Pancreas (tissue), 10 donors: Measurements from ENCODE around the gene ASS1. TPM values are rescaled to one million over a fixed set of nuclear protein-coding genes. Genes with fewer than 3 reads are reported as not detected.

ENCODE experiments used
- ATAC-seq, 4 donors: fragments of 200-7000 bp; cut with Tn5 transposase; one replicate each; pipeline versions ENCODE4 v1.8.0 to v1.9.1; 2020; ENCODE audit warnings: mild to moderate bottlenecking in 4 of 4, moderate library complexity in 4 of 4
- DNase-seq, 6 donors: peaks; one replicate each; pipeline ENCODE4 v3.0.0-alpha.2; 2020
- FAIRE-seq: peaks from 2 replicates; lab custom pipeline; 2012; peaks lifted over from hg19 to GRCh38; lab: Jason Lieb, UNC
- H3K27ac ChIP-seq, 4 donors: fragments of 200-600 bp; sonication (generic); 1 replicate in 3 of 4; 2 replicates in 1 of 4; pipeline versions ENCODE4 v1.5.0 to v1.8.0; 2020
- H3K27me3 ChIP-seq, 4 donors: fragments of 200-600 bp; one replicate each; pipeline ENCODE4 v1.8.0; 2021
- H3K36me3 ChIP-seq, 3 donors: fragments of 200-600 bp; sonication (generic) in 1 of 3; one replicate each; pipeline versions ENCODE4 v1.5.0 to v1.8.0; 2020 to 2021
- H3K4me1 ChIP-seq, 3 donors: fragments of 200-600 bp; one replicate each; pipeline ENCODE4 v1.8.0; 2021
- H3K4me3 ChIP-seq, 4 donors: fragments of 200-600 bp; sonication (generic) in 2 of 4; one replicate each; pipeline versions ENCODE4 v1.5.0 to v1.8.0; 2020 to 2021
- H3K9me3 ChIP-seq, 4 donors: fragments of 200-600 bp; one replicate each; pipeline ENCODE4 v1.8.0; 2021
- WGBS, 2 donors: extraction: QIAGEN DNeasy Blood & Tissue Kit; methylation state at CpG; one replicate each; pipeline ENCODE4 v1.1.7; 2013; 5-methylcytosine and 5-hydroxymethylcytosine counted together
- intact Hi-C, 3 donors: fragments of 100-400 bp; cut with DNase I; formaldehyde crosslinking; loops; one replicate each; pipeline versions ENCODE4 v1.11.1 to v1.14.2; 2022
- polyA plus RNA-seq, 2 donors: library from polyadenylated mRNA; stranded (reverse); fragments of 200-250 nt; gene quantifications; one replicate each; pipeline ENCODE4 v1.2.3, GENCODE V29; 2013
- total RNA-seq, 6 donors: library from RNA; stranded (reverse); fragmentation: NEBNext Ultra II Directional in 4 of 6; extraction: Animal tissue kit (Norgen Biotek cat#: 25700) in 4 of 6; gene quantifications; one replicate each; pipeline versions ENCODE4 v1.2.1 to v1.2.4, GENCODE V29; 2021 to 2023
- TF ChIP-seq, protein P1 (sequence below), 4 donors: fragments of 200-600 bp; sonication (generic) in 3 of 4; IDR thresholded peaks; one replicate each; pipeline versions ENCODE4 v1.5.0 to v1.8.0; 2021; ENCODE audit warnings: antibody characterized with exemption in 4 of 4
- donor health status: healthy with polysubstance abuse.
- donor health status: DM: no; HTN: no; CAD: no; lungs with moderate emphysema.
- donor health status: DM: no; HTN: no; CAD: no.
- donor health status: control.
- donor health status: control.
- donor health status: Bipolar disorder and iron deficiency.
- donor health status: DM: yes; HTN: yes; CAD: no.
- donor health status: DM: no; HTN: no; CAD: no.
- donor health status: DM: no; HTN: no; CAD: no.
- donor health status: DM: yes; HTN: yes; CAD: no.

Gene ASS1
- total and polyA plus RNA-seq, 8 donors = 19.3 to 71.4 (median 27.1) TPM

GRCh38 chr9:130458804-130459067 lies 14.0 kb downstream of the ASS1 start:
- DNase-seq = no peak
- Histone ChIP-seq H3K9me3 (no peaks in the 10 kb centered on the region), H3K4me1 (peaks cover 0 to 4% (median 1%) of the 10 kb centered on the region in 3 donors), H3K36me3 (no peaks in the 10 kb centered on the region), H3K27ac (no peak overlapping the region), H3K27me3 (no peaks in the 10 kb centered on the region), H3K4me3 (no peak overlapping the region)
- TF ChIP-seq, protein P1, sequence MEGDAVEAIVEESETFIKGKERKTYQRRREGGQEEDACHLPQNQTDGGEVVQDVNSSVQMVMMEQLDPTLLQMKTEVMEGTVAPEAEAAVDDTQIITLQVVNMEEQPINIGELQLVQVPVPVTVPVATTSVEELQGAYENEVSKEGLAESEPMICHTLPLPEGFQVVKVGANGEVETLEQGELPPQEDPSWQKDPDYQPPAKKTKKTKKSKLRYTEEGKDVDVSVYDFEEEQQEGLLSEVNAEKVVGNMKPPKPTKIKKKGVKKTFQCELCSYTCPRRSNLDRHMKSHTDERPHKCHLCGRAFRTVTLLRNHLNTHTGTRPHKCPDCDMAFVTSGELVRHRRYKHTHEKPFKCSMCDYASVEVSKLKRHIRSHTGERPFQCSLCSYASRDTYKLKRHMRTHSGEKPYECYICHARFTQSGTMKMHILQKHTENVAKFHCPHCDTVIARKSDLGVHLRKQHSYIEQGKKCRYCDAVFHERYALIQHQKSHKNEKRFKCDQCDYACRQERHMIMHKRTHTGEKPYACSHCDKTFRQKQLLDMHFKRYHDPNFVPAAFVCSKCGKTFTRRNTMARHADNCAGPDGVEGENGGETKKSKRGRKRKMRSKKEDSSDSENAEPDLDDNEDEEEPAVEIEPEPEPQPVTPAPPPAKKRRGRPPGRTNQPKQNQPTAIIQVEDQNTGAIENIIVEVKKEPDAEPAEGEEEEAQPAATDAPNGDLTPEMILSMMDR (IDR thresholded peaks at IDR 0.05) = no peak
- no peak for FAIRE-seq
- no peak for ATAC-seq
- 60% methylated on average over 5 of the region's 5 CpGs for WGBS, 2 donors
- intact Hi-C loops = no loop called here

DNA sequence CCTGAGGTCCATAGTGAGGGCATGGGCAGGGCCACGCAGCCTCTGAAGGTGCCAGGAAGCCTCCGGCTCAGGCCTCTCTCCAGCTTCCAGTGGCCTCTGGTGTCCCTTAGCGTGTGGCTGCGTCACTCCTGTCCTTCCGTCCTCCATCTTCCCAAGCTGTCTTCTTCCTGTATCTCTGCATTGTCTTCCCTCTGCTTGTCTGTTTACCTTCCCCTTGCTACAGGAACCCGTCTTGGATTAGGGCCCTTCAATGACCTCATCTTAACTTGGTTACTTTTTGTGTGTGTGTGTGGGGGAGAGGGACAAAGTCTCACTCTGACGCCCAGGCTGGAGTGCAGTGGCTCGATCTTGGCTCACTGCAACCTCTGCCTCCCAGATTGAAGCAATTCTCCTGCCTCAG lies 14.4 kb downstream of the ASS1 start:
- FAIRE-seq = no peak
- intact Hi-C loops = no loop called here
- 78 to 81% methylated on average over 8 of the region's 8 CpGs for WGBS, 2 donors

GRCh38 chr9:130459941-130460669 lies 15.3 kb downstream of the ASS1 start:
- Histone ChIP-seq H3K36me3 (no peaks in the 10 kb centered on the region), H3K4me3 (no peak overlapping the region), H3K4me1 (no peaks in the 10 kb centered on the region), H3K9me3 (no peaks in the 10 kb centered on the region), H3K27me3 (no peaks in the 10 kb centered on the region), H3K27ac (no peak overlapping the region)
- intact Hi-C loops = loop anchor here in 2 of 3 donors (2.0 kb wide), 1 partner anchor 223 kb away; no protein-coding TSS in a partner anchor
- no peak for ATAC-seq
- 78 to 85% methylated on average over 11 of the region's 11 CpGs for WGBS, 2 donors
- no peak for FAIRE-seq
- TF ChIP-seq, protein P1 (IDR thresholded peaks at IDR 0.05) = no peak
- DNase-seq = peak in 2 of 6 donors; percentile 17 to 38

More for the DNA sequence above, 14.4 kb downstream of the ASS1 start:
- ATAC-seq (no peak), DNase-seq (peak in 1 of 6 donors; percentile 31)
- Histone ChIP-seq H3K27ac (no peak overlapping the region), H3K27me3 (no peaks in the 10 kb centered on the region), H3K9me3 (no peaks in the 10 kb centered on the region), H3K36me3 (no peaks in the 10 kb centered on the region), H3K4me3 (no peak overlapping the region), H3K4me1 (no peaks in the 10 kb centered on the region)
- TF ChIP-seq, protein P1 (IDR thresholded peaks at IDR 0.05) = no peak

GRCh38 chr9:130461218-130461630 lies 16.5 kb downstream of the ASS1 start:
- ATAC-seq (peak; percentile 64 to 93 (median 85)), FAIRE-seq (no peak), DNase-seq (peak; percentile 32 to 91 (median 70))
- H3K4me1 ChIP-seq = no peaks in the 10 kb centered on the region
- H3K4me3 ChIP-seq = no peak overlapping the region
- TF ChIP-seq, protein P1 (IDR thresholded peaks at IDR 0.05) = peak; percentile 86 to 95 (median 94)
- H3K27me3 ChIP-seq = no peaks in the 10 kb centered on the region
- H3K36me3 ChIP-seq = no peaks in the 10 kb centered on the region
- H3K27ac ChIP-seq = no peak overlapping the region
- WGBS, 2 donors = 16 to 21% methylated on average over 18 to 22 of the region's 22 CpGs
- intact Hi-C loops = loop anchor here in 2 of 3 donors (2.0 kb wide), 1 partner anchor 222 kb away; no protein-coding TSS in a partner anchor
- H3K9me3 ChIP-seq = no peaks in the 10 kb centered on the region

- Histone ChIP-seq H3K27me3 (no peaks in the 10 kb centered on the region), H3K4me3 (no peak overlapping the region), H3K36me3 (no peaks in the 10 kb centered on the region), H3K4me1 (no peaks in the 10 kb centered on the region), H3K9me3 (no peaks in the 10 kb centered on the region), H3K27ac (no peak overlapping the region)
- DNase-seq (peak in 2 of 6 donors; percentile 17 to 43), ATAC-seq (no peak), FAIRE-seq (no peak)
- TF ChIP-seq, protein P1 (IDR thresholded peaks at IDR 0.05) = no peak
- 80 to 90% methylated on average over 11 of the region's 11 CpGs for WGBS, 2 donors
- intact Hi-C loops = loop anchor here in 2 of 3 donors (2.0 kb wide), 1 partner anchor 221 kb away; no protein-coding TSS in a partner anchor
Measured at GRCh38 chr9:130461731-130462130, 17.0 kb downstream of the ASS1 start.
